Ectodermal cell (in vitro differentiated cells): Measurements from ENCODE around the gene MBD6.

Experiments
- H3K27ac ChIP-seq: 2 replicates; pipeline ENCODE4 v1.7.0; 2013; ENCODE audit warnings: mild to moderate bottlenecking, low read depth, low read length; ENCODE audit not compliant: insufficient read depth, poor library complexity, severe bottlenecking
- H3K27me3 ChIP-seq: 2 replicates; pipeline ENCODE4 v1.7.0; 2013; ENCODE audit warnings: mild to moderate bottlenecking, low read length; ENCODE audit not compliant: insufficient read depth, control insufficient read depth, poor library complexity, severe bottlenecking
- H3K36me3 ChIP-seq: one replicate; pipeline ENCODE4 v1.7.0; 2013; ENCODE audit warnings: low read length; ENCODE audit not compliant: control insufficient read depth, insufficient read depth
- H3K4me1 ChIP-seq: one replicate; pipeline ENCODE4 v1.7.0; 2013; ENCODE audit warnings: low read length; ENCODE audit not compliant: control insufficient read depth, insufficient read depth
- H3K4me3 ChIP-seq: 2 replicates; pipeline ENCODE4 v1.7.0; 2013; ENCODE audit warnings: low read depth, low read length, control low read depth; ENCODE audit not compliant: insufficient read depth
- H3K9me3 ChIP-seq: 2 replicates; pipeline ENCODE4 v1.7.0; 2013; ENCODE audit warnings: mild to moderate bottlenecking, low read length, moderate library complexity; ENCODE audit not compliant: control insufficient read depth
- WGBS, 2 experiments: methylation state at CpG; one replicate each; pipeline ENCODE4 v1.1.7; 2013; ENCODE audit warnings: missing lambda C conversion rate in 2 of 2; 5-methylcytosine and 5-hydroxymethylcytosine counted together

The MBD6 gene

GRCh38 chr12:57521525-57522010, 1.1 kb upstream of the MBD6 start:
- peak overlapping the region; percentile 94 for H3K27ac ChIP-seq
- H3K36me3 ChIP-seq: peaks cover 4% of the 10 kb centered on the region
- 29 to 31% methylated on average over 17 of the region's 17 CpGs for WGBS, 2 experiments
- H3K4me1 ChIP-seq: peaks cover 42% of the 10 kb centered on the region
- H3K9me3 ChIP-seq: no peaks in the 10 kb centered on the region
- no peaks in the 10 kb centered on the region for H3K27me3 ChIP-seq
- H3K4me3 ChIP-seq: no peak overlapping the region

GRCh38 chr12:57522887-57523705, 472 bp downstream of the MBD6 start:
- Histone ChIP-seq H3K4me1 (peaks cover 42% of the 10 kb centered on the region), H3K9me3 (no peaks in the 10 kb centered on the region), H3K27ac (peak overlapping the region; percentile 64), H3K4me3 (peak overlapping the region; percentile 71), H3K36me3 (peaks cover 12% of the 10 kb centered on the region), H3K27me3 (no peaks in the 10 kb centered on the region)
- WGBS, 2 experiments: 1 to 2% methylated on average over 29 to 32 of the region's 38 CpGs

DNA sequence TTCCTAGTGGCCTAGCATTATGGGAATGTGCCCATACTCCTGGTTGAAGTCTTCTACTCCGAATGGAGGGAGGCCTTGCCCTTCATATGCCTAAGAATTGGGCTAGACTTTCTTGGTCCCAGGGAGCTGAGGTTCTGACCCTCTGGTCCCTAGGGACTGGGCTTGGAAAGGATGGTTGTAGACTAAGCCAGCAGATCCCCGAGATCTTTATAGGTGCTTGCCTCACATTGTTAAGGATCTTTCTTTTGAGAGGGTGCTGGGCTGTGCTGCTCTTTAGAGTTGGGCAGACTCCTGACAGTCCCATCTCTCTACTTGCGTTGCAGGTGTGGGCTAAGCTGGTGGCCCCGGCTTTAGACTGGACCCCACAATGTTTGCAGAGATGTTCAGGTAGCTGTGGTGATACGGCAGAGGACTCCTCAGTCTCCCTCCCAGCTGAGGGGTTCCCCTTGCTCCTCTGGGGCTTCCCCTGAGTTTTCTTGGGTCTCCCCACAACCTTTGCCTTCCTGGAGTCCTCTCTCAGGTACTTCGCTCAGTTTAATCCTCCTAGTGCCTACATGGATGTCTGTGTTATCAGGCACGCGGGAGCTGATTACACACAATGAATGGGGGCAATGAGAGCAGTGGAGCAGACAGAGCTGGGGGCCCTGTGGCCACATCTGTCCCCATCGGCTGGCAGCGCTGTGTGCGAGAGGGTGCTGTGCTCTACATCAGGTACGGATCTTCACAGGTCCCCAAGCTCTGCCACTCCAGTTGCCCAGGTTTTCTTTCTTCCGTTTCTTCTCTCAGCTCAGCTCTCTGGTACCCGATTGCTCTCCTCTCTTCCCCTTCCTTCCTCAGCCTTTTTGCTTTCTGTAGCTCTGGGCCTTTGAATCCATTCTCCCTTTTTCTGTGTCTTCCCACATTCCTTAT, 1.3 kb downstream of the MBD6 start:
- 84% methylated on average over 14 of the region's 14 CpGs for WGBS, 2 experiments
- Histone ChIP-seq H3K36me3 (peaks cover 19% of the 10 kb centered on the region), H3K9me3 (no peaks in the 10 kb centered on the region), H3K4me3 (peak overlapping the region; percentile 71), H3K27ac (no peak overlapping the region), H3K4me1 (peaks cover 42% of the 10 kb centered on the region), H3K27me3 (no peaks in the 10 kb centered on the region)

DNA sequence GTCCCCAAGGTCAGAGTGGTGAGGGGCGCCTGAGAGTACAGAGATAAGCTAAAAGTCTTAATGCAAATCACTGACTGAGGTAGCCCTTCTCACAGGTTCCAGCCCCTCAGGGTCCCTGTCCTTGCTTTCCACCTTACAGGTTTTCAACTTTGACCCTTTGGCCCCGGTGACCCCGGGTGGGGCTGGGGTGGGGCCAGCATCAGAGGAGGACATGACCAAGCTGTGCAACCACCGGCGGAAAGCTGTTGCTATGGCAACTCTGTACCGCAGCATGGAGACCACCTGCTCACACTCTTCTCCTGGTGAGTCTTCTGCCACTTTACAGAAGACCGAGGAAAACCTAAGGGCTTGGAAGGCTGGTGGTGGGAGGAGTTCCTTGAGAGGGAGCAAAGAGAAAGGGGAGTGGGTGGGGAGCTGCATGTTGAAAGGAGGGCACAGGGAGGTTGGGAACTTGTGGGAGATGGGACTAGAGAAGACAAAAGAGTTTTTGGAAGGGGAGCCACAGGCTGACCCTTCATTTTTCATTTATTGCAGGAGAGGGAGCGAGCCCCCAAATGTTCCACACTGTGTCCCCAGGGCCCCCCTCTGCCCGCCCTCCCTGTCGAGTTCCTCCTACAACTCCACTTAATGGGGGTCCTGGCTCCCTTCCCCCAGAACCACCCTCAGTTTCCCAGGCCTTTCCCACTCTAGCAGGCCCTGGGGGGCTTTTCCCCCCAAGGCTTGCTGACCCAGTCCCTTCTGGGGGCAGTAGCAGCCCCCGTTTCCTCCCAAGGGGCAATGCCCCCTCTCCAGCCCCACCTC, 2.4 kb downstream of the MBD6 start:
- 81 to 82% methylated on average over 11 of the region's 11 CpGs for WGBS, 2 experiments
- H3K36me3 ChIP-seq: peaks cover 24% of the 10 kb centered on the region
- H3K4me1 ChIP-seq: peaks cover 38% of the 10 kb centered on the region
- no peak overlapping the region for H3K4me3 ChIP-seq
- H3K9me3 ChIP-seq: no peaks in the 10 kb centered on the region
- H3K27me3 ChIP-seq: no peaks in the 10 kb centered on the region
- H3K27ac ChIP-seq: no peak overlapping the region

- Histone ChIP-seq H3K27me3 (no peaks in the 10 kb centered on the region), H3K27ac (no peak overlapping the region), H3K4me3 (no peak overlapping the region), H3K4me1 (peaks cover 38% of the 10 kb centered on the region), H3K9me3 (no peaks in the 10 kb centered on the region), H3K36me3 (peaks cover 27% of the 10 kb centered on the region)
- WGBS, 2 experiments: 86 to 90% methylated on average over 16 of the region's 16 CpGs
Observed at GRCh38 chr12:57525615-57526383, 3.2 kb downstream of the MBD6 start.

DNA sequence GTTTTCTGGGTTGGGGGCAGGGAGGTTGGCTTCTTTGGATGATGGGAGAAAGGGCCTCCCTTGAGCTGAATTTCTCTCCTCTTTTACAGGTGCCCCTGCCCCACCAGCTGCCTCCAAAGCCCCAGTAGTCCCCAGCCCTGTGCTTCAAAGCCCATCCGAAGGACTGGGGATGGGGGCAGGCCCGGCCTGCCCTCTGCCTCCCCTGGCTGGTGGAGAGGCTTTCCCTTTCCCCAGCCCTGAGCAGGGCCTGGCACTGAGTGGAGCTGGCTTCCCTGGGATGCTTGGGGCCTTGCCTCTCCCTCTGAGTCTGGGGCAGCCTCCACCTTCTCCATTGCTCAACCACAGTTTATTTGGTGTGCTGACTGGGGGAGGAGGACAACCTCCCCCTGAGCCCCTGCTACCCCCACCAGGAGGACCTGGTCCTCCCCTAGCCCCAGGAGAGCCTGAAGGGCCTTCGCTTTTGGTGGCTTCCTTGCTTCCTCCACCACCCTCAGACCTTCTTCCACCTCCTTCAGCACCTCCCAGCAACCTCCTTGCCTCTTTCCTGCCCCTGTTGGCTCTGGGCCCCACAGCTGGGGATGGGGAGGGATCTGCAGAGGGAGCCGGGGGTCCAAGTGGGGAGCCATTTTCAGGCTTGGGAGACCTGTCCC, 4.0 kb downstream of the MBD6 start:
- Histone ChIP-seq H3K4me1 (peaks cover 37% of the 10 kb centered on the region), H3K9me3 (no peaks in the 10 kb centered on the region), H3K36me3 (peaks cover 27% of the 10 kb centered on the region), H3K27ac (no peak overlapping the region), H3K4me3 (no peak overlapping the region), H3K27me3 (no peaks in the 10 kb centered on the region)
- 84 to 88% methylated on average over 4 of the region's 4 CpGs for WGBS, 2 experiments

- peaks cover 31% of the 10 kb centered on the region for H3K36me3 ChIP-seq
- H3K4me1 ChIP-seq: peaks cover 31% of the 10 kb centered on the region
- 94 to 96% methylated on average over 5 of the region's 5 CpGs for WGBS, 2 experiments
- no peaks in the 10 kb centered on the region for H3K27me3 ChIP-seq
- H3K9me3 ChIP-seq: no peaks in the 10 kb centered on the region
- no peak overlapping the region for H3K4me3 ChIP-seq
- no peak overlapping the region for H3K27ac ChIP-seq
Observed at GRCh38 chr12:57527184-57527583, 4.6 kb downstream of the MBD6 start.

DNA sequence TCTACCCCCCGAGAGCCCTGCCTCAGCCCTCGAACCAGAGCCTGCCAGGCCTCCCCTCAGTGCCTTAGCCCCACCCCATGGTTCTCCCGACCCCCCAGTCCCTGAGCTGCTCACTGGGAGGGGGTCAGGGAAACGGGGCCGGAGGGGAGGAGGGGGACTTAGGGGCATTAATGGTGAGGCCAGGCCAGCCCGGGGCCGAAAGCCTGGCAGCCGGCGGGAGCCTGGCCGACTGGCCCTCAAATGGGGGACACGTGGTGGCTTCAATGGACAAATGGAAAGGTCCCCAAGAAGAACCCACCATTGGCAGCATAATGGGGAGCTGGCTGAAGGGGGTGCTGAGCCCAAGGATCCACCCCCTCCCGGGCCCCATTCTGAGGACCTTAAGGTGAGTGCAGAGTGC, 5.6 kb downstream of the MBD6 start:
- Histone ChIP-seq H3K27ac (no peak overlapping the region), H3K9me3 (no peaks in the 10 kb centered on the region), H3K4me3 (no peak overlapping the region), H3K4me1 (peaks cover 29% of the 10 kb centered on the region), H3K27me3 (no peaks in the 10 kb centered on the region), H3K36me3 (peaks cover 41% of the 10 kb centered on the region)
- WGBS, 2 experiments: 91 to 93% methylated on average over 12 of the region's 12 CpGs
